VCaP (cell line): ENCODE results near the gene CD48.

ENCODE experiments used
- H3K27ac ChIP-seq: fragments of 450-650 bp; 2 replicates; pipeline ENCODE4 v1.5.1; 2017
- TF ChIP-seq, protein P1 (sequence below): fragments of 450-650 bp; conservative IDR thresholded peaks from 2 replicates; pipeline ENCODE4 v1.5.1; 2017; ENCODE audit warnings: mild to moderate bottlenecking, moderate library complexity

CD48 gene

DNA sequence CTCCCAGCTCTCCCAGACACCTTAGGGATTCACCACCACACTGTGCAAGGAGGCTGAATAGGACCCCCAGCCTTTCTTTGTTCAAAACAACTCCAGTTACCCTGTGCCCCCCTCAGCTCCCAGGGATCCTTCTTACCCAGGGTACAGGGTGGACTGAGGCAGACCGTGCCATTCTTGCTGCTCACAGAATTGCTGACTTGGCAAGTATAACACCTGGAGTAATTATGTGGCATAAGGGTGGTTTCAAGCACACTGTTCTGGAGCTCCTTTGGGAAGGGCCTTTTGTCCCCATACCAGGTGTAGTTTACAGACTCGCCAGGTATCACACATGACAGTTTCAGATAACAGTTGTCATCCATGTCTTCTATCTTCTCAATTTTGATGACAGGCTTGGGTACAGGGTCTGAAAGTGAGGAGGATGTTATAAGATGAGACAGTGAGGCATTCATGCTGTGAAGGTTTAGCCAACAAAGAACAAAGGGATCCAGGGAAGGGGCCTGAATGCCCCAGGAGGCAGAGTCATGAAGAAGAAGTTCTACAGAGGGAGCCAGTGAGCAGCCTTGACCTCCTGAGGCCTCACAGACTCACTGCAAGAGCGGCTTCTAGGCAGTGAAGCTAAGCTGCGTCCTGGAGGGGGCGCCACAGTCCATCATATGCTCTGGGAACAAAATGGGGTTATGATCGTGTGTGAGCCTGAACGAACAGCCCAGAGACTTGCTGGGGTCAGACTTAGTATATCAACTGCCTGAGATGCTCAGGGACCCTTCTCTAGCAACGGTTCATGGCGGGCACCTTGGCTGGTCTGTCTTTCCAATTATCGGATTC lies 30.3 kb downstream of the CD48 start:
- H3K27ac ChIP-seq = no peak overlapping the region
- TF ChIP-seq, protein P1, sequence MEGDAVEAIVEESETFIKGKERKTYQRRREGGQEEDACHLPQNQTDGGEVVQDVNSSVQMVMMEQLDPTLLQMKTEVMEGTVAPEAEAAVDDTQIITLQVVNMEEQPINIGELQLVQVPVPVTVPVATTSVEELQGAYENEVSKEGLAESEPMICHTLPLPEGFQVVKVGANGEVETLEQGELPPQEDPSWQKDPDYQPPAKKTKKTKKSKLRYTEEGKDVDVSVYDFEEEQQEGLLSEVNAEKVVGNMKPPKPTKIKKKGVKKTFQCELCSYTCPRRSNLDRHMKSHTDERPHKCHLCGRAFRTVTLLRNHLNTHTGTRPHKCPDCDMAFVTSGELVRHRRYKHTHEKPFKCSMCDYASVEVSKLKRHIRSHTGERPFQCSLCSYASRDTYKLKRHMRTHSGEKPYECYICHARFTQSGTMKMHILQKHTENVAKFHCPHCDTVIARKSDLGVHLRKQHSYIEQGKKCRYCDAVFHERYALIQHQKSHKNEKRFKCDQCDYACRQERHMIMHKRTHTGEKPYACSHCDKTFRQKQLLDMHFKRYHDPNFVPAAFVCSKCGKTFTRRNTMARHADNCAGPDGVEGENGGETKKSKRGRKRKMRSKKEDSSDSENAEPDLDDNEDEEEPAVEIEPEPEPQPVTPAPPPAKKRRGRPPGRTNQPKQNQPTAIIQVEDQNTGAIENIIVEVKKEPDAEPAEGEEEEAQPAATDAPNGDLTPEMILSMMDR = peak; percentile 30; the same call in 1 of the 2 replicates

DNA sequence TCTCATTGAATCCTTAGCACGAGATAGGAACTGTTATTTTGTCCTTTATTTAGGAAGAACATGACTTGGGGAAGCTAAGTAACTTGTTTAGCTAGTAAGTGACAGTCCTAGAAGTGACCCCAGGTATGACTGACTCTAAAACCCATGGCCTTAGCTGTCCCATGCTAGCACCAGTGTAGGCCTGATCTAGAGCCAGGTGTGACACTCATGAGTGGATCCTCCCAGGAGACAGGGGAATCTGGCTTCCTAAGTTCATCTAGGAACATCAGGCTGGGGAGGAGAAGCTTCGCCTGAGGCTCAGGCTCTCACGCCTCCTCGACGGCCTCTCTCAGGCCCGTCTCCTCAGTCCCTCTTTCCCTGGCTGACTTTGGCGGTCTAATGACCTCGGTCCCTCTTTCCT lies 31.2 kb downstream of the CD48 start:
- TF ChIP-seq, protein P1 = no peak
- H3K27ac ChIP-seq = no peak overlapping the region

DNA sequence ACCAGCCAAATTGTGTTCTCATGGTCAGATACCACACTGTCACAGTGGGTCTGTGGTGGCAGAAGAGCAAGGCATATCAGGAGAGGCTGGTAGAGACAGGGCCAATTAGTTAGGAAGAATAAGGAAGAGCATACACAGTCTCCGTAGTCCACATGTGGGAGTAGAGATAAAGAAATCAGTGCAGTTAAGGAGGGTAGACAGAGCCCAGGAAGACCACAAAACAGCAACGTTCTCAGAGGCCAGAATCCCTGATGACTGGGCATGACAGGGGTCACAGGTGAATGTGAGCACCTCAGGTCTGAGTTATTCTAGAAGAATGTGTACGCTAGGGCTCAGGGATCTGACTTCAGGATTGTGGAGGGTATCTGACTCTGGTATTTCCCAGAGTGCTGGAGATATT lies 31.7 kb downstream of the CD48 start:
- TF ChIP-seq, protein P1 = no peak

DNA sequence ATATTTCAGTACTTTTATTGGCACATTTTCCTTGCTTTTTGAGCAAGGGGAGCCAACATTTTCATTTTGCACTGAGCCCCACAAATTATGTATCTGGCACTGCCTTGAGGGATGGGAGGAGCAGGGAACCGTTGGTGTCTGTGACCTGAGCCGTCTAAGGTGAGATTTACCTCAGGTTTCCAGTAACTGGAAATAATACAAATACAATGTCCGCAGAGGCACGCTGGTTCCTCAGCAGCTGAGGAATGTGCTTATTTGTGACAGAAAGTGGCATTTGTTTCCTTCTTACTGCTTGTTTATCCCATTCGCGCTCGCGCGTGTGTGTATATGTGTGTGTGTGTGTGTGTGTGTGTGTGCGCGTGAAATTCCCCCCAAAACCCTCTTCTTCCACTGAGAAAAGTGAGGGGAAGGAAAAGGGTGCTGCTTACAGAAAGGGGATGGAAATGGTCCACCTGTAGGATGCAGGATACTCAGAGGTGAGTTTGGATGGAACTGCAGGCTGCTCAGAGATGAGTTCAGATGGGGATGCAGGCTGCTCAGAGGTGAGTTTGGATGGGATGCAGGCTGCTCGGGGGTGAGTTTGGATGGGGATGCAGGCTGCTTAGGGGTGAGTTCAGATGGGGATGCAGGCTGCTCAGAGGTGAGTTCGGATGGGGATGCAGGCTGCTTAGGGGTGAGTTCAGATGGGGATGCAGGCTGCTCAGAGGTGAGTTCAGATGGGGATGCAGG lies 34.6 kb downstream of the CD48 start:
- H3K27ac ChIP-seq = no peak overlapping the region
- TF ChIP-seq, protein P1 = no peak

More for the DNA sequence above, 31.7 kb downstream of the CD48 start:
- no peak overlapping the region for H3K27ac ChIP-seq

DNA sequence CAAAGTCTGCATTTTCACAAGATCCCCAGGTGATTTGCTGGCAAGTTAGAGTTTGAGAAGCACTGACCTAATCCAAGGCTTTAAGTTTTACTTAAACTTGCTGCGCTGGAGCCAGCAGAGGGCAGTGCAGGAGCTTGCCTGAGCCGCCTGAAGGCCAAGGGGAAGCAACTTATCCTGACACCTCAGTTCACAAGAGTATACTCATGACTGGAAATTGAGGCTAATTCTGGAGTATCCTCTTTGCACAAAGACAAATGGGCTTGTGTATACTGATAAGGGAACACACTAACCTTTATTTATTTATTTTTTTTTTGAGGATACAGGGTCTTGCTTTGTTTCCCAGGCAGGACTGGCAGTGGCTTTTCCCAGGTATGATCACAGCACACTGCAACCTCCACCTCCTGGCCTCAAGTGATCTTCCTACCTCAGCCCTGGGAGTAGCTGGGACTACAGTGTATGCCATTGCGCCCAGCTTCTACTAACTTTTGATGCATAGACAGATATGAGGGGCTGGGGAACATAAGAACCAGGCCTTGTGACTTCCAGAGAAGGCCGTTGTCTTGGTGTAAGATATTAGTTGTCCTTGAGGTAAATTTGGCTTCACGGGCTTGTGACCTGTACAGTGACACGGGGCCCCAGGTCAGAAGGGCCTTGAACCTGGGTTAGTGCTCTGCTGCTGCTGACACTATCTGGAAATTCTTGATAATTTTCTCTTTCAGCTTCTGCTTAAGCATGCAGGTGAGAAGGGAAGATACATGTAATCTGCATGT lies 35.8 kb downstream of the CD48 start:
- no peak overlapping the region for H3K27ac ChIP-seq
- TF ChIP-seq, protein P1 = peak; percentile 94

DNA sequence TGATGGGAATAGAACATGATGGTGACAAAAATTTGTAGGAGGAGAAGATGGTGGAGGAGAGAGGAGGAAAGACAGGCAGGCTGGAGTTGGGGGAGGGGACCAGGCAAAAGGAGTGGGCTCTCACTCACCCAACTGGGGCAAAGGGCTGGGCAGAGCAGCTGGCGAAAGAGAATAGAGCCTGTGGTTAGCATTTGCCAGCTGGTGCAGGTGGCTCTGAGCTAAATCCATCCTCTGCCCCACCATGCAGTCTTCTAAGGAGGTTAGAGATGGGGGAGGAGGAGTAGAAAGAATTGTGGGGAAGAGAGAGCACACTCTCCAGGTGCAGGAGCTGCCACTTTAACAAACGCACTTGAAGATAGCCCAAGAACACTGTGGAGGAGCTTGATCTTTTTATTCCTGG lies 37.2 kb downstream of the CD48 start:
- TF ChIP-seq, protein P1 = no peak
- H3K27ac ChIP-seq = no peak overlapping the region
